Measurements from ENCODE around the gene MYO3B. TPM values are rescaled to one million over a fixed set of nuclear protein-coding genes. Genes with fewer than 3 reads are reported as not detected.

The MYO3B gene
- total and polyA plus RNA-seq, 2 donors (not counting 3 experiments of a cell fraction or from before 2014, with no cell fraction given) = 0.03 TPM; not detected in 1

- CTCF ChIA-PET = no interaction called here
Observed at GRCh38 chr2:170185319-170185718, 7.4 kb downstream of the MYO3B start.

More at GRCh38 chr2:170185319-170185718, 7.4 kb downstream of the MYO3B start:
- H3K4me3 ChIP-seq (replicated peaks in 1 of 3; ENCODE audit: insufficient read depth in 1 of 3, low read depth in 1 of 3, low read length in 3 of 3) = no peak overlapping the region
- no TSS peak for BruUV-seq (replicated peaks)
- no peak overlapping the region for H3K9ac ChIP-seq (replicated peaks; ENCODE audit: extremely low read depth, insufficient read depth, low read length)
- dilution Hi-C loops (cut with MboI; ENCODE audit: extremely low pct_ligation_motif_present, low sequenced_read_pairs) (no loop called here), intact Hi-C loops (cut with micrococcal nuclease) (no loop called here)
- no peaks in the 10 kb centered on the region for H3K9me1 ChIP-seq (replicated peaks; ENCODE audit: control insufficient read depth, extremely low read depth, insufficient read depth, low read length)
- DNase-seq (ENCODE audit: low read depth, low spot score) (no peak), FAIRE-seq (no peak)
- H3K4me1 ChIP-seq (ENCODE audit: control insufficient read depth, extremely low read depth, insufficient read depth, low read length) = no peaks in the 10 kb centered on the region
- H4K20me1 ChIP-seq (replicated peaks; ENCODE audit: control insufficient read depth, extremely low read depth, insufficient read depth, low read length) = no peaks in the 10 kb centered on the region
- no peaks in the 10 kb centered on the region for H3K36me3 ChIP-seq (ENCODE audit: control insufficient read depth in 2 of 2, extremely low read depth in 1 of 2, insufficient read depth in 2 of 2, low read length in 2 of 2)
- H3K27me3 ChIP-seq (ENCODE audit: control insufficient read depth in 2 of 2, insufficient read depth in 2 of 2, low read length in 2 of 2) = no peaks in the 10 kb centered on the region
- H2AFZ ChIP-seq (ENCODE audit: low read depth, low read length) = no peak overlapping the region
- POLR2A ChIA-PET = no interaction called here
- H3K4me2 ChIP-seq (ENCODE audit: insufficient read depth, low read length) = no peak overlapping the region
- H3K27ac ChIP-seq (ENCODE audit: insufficient read depth, low read depth, low read length) = no peak overlapping the region
- no peaks in the 10 kb centered on the region for H3K79me2 ChIP-seq (ENCODE audit: control insufficient read depth, insufficient read depth, low read length)
- TF ChIP-seq MAX (IDR thresholded peaks at IDR 0.05; ENCODE audit: insufficient read depth, insufficient read length) (no peak), POLR2A (IDR thresholded peaks at IDR 0.05; ENCODE audit: low read depth, low read length) (no peak), MYC (IDR thresholded peaks at IDR 0.05; ENCODE audit: low read depth, low read length) (no peak), FOS (IDR thresholded peaks at IDR 0.05; ENCODE audit: borderline replicate concordance, insufficient read depth, low read length) (no peak), GATA2 (IDR thresholded peaks at IDR 0.05; ENCODE audit: insufficient read depth, insufficient read length, low read depth, low read length) (no peak), POLR2AphosphoS5 (IDR thresholded peaks at IDR 0.05; ENCODE audit: insufficient read depth, low read depth, low read length) (no peak), EZH2 (IDR thresholded peaks at IDR 0.05; ENCODE audit: borderline replicate concordance, low read depth, low read length, severe bottlenecking) (no peak), JUN (IDR thresholded peaks at IDR 0.05; ENCODE audit: borderline replicate concordance, insufficient read depth, insufficient read length, low read depth) (no peak)
- TF ChIP-seq, protein P1, sequence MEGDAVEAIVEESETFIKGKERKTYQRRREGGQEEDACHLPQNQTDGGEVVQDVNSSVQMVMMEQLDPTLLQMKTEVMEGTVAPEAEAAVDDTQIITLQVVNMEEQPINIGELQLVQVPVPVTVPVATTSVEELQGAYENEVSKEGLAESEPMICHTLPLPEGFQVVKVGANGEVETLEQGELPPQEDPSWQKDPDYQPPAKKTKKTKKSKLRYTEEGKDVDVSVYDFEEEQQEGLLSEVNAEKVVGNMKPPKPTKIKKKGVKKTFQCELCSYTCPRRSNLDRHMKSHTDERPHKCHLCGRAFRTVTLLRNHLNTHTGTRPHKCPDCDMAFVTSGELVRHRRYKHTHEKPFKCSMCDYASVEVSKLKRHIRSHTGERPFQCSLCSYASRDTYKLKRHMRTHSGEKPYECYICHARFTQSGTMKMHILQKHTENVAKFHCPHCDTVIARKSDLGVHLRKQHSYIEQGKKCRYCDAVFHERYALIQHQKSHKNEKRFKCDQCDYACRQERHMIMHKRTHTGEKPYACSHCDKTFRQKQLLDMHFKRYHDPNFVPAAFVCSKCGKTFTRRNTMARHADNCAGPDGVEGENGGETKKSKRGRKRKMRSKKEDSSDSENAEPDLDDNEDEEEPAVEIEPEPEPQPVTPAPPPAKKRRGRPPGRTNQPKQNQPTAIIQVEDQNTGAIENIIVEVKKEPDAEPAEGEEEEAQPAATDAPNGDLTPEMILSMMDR (IDR thresholded peaks at IDR 0.05; ENCODE audit: extremely low read depth in 1 of 2, insufficient read depth in 1 of 2, low read depth in 1 of 2, low read length in 2 of 2) = no peak
- H3K9me3 ChIP-seq (replicated peaks; ENCODE audit: control insufficient read depth, insufficient read depth, low read length) = peaks cover 2% of the 10 kb centered on the region
